Measurements from ENCODE around the gene NEIL1.
"Not testable (repeated sequence)": the region's sequence is repeated elsewhere in the genome, so short reads cannot be mapped to it uniquely, and the experiment has no call there.

NEIL1 gene

GRCh38 chr15:75358771-75359536, 12.1 kb downstream of the NEIL1 start:
- DNase-seq = no peak

GRCh38 chr15:75359537-75360250, 12.9 kb downstream of the NEIL1 start:
- DNase-seq = no peak

GRCh38 chr15:75360391-75360790, 13.6 kb downstream of the NEIL1 start:
- no peak for DNase-seq

- DNase-seq = no peak
These were observed 14.0 kb downstream of the NEIL1 start for GRCh38 chr15:75360856-75361255.

- no peak for DNase-seq
These were observed 14.6 kb downstream of the NEIL1 start for GRCh38 chr15:75361361-75361988.

GRCh38 chr15:75361989-75362641, 15.3 kb downstream of the NEIL1 start:
- DNase-seq = no peak

GRCh38 chr15:75362642-75363249, 15.9 kb downstream of the NEIL1 start:
- no peak for DNase-seq

- no peak for DNase-seq
These were observed 16.9 kb downstream of the NEIL1 start for GRCh38 chr15:75363786-75364185.

- DNase-seq = no peak
These were observed 18.0 kb downstream of the NEIL1 start for GRCh38 chr15:75364881-75365280.

- no peak for DNase-seq
These were observed 19.3 kb downstream of the NEIL1 start for GRCh38 chr15:75366163-75366562.

- DNase-seq = no peak
These were observed 20.2 kb downstream of the NEIL1 start for GRCh38 chr15:75367006-75367405.

- no peak for DNase-seq
These were observed 20.6 kb downstream of the NEIL1 start for GRCh38 chr15:75367406-75367912.

GRCh38 chr15:75367913-75368688, 21.3 kb downstream of the NEIL1 start, which contains the start of gene MAN2C1:
MAN2C1 (minus strand) TSS chr15:75368607; CDS start chr15:75368583, 24 bp downstream.
- DNase-seq = peak; percentile 95

GRCh38 chr15:75368689-75369239, 21.9 kb downstream of the NEIL1 start:
- no peak for DNase-seq

GRCh38 chr15:75369897-75370581, 23.2 kb downstream of the NEIL1 start:
- DNase-seq = no peak

GRCh38 chr15:75371486-75371885, 24.6 kb downstream of the NEIL1 start:
- DNase-seq = no peak

GRCh38 chr15:75371901-75372688, 25.3 kb downstream of the NEIL1 start:
- DNase-seq = no peak

GRCh38 chr15:75380773-75381172, 33.9 kb downstream of the NEIL1 start:
- no peak for DNase-seq

GRCh38 chr15:75383986-75384385, 37.1 kb downstream of the NEIL1 start:
- not testable (repeated sequence) for DNase-seq

Measured in inflammatory macrophage treated with lipopolysaccharide for 4 hours (primary cell).